EL (cell line): ENCODE measurements around the gene DNM3.

Source experiments
- DNase-seq: peaks from one replicate; pipeline ENCODE4 v3.0.0-alpha.2; 2016

The DNM3 gene

DNA sequence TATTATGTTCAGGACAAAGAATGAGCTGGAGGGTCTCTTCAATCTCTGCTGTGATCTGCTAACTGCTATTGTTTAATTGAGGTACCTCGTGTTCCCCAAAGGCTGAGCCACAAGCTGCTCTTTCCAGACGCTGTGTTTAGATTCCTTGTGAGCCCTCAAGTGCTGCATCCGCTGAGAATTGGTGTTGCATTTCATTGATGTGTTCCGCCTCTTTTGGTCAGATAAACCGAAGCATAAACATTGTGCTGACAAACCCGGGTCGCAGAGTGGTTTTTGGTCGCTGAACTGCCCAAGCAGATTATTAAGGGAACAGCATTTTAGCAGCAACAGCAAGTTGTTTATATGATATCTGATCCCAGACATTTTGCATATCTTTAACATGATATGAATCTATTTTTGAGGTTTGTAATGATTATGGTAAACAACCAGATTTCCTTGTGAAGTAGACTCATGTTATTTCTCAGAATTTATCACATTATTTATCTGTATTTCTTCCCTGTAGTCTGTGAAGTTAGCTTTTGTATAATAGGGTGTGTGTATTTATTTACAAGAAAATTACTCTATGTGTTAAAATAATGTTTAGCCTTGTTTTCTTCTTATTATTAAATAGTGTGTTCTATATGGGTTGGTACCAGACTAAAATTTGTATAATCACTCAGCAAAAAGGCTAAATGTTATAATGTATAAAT is 362.0 kb downstream of the DNM3 start:
- DNase-seq = peak; percentile 8

DNA sequence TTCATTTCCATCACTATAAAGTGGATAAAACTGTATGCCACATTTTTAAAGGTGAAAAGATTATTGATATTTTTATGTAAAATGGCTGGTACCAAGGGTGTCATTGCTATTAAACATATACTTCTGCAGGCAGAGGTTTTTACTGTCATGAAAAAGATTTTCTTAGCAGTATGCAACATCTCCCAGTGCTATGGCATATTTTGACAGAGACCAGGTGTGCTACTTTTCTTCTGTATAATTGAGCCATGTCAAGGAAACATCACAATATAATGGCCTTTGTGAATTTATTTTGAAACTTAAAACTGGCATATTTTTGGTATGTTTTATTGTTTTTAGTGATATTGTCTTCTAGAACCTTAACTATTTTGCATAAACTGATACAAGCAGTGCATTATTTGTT is 362.6 kb downstream of the DNM3 start:
- no peak for DNase-seq

DNA sequence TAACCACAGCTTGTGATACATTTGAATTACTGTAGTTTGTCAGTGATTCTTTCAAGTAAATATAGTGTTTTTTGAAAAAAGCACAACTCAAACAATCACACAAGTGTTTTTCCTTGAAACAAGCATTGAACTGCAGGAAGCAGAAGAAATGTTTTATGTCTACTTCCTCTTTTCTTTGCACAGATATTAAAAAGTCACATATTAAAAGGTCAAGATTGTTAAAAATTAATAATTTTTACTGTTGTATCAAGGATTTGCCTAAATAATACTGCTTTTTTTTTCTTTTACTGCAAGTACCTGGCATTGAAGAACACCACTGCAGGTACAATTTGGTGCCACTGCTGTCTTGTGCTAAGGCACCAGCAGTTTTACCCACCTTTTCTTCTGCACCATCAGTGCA is 365.0 kb downstream of the DNM3 start:
- DNase-seq = no peak

DNA sequence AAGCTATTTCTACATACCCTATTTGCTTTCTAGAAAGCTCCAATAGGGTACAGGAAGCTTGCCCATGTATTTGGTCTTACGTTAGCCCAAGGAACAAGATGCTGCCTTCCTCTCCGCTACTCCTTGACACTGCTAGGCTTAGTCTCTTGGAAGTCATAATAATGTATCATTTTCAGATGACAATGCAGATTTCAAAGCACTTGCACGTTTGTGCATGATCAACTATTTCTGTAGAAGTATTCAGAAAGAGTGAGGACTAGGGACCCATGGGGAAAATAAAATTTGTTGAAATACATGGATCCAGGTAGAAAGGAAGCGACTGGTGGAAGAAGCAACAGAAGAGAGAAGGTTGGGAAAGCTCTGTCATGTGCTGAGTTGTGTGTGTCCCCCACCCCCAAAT is 367.3 kb downstream of the DNM3 start:
- DNase-seq = no peak

DNA sequence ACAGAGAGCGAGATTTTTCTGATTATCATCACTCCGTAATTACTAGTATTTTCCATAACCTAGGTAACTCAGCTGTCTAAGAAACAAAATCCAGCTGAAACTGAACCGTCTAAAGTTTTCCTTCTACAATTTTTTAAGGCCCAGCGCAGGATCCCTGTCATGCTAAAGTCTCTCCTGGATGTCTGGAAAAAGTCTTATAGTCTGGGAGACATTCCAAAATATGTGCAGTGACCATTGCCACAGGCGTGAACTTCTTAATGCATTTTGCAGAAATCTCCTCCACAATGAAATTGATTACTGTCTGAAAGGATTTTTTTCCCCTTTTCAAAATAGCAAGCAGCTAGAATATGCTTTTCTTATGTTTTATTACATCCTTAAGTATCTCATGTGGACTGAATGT is 369.9 kb downstream of the DNM3 start:
- DNase-seq = no peak

DNA sequence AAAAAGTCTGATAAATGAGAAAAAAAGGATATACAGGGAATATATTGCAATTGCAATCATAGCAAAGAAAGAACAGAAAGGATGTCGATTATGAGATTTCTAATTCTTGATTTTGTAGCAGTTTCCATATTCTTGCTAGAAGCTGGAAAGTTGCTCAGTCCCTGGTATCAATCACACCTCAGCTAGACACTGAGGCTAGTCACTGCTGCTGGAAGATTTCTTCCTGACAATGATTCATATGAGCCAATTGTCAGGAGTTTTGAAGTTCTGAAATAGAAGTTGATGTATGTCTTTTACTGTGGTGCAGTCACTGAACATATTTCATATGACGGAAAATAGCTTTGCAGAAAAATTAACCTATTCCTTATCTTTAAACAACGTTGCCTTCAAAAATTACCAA is 370.8 kb downstream of the DNM3 start:
- no peak for DNase-seq

DNA sequence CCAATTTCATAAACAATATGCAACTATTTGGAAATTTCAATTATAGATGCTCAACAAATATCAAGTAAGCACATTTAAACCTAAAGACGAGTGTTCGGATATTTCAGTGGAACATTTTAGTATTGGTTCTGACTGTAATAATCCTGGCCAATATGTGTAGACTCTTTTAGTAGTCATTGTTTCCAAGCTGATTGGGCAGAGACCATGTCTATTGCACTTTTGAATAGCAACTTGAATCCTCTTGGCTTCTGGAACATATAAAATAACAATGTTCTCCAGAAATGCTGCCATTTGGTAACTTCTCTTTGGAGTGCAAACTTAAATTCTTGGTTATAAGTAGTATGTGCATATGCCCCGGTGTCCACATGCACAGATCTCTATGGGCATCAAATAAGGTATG is 373.7 kb downstream of the DNM3 start:
- no peak for DNase-seq

DNA sequence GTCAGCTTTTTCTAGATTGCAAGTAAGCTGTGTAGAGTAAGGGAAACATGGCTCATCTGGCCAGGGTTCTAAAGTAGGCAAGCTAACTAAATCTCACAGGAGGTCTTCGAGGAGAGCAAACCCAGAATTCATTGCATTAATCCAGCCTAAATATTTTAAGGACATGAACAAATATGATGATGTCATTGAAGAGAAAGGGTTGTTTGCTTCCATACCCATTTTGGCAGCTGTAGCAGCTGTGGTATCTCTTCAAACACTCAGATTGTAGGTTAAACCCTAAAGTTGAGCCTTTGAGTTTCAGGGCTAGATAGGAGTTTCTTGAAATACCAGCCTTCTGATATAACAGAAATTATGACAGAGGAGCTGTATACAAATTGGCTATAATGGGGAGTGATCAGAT is 378.7 kb downstream of the DNM3 start:
- DNase-seq = no peak

DNA sequence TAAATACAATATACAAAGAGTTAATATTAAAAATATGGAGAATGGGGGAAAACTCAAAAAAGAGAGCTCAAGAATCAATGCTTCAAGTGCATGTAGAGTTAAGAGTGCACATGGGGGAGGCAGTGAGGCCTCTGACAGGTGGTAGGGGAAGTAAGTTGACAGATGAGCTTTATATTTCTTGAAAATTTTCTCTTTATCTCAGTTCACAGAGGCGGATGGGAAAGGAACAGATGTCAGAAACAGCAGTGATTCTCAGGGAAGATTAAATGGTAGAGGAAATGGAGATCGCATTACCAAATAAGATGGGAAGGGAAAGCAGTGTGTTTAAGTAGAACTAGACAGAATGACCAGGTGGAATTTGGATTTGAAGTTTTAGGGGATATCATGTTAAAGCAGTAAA is 379.1 kb downstream of the DNM3 start:
- no peak for DNase-seq

DNA sequence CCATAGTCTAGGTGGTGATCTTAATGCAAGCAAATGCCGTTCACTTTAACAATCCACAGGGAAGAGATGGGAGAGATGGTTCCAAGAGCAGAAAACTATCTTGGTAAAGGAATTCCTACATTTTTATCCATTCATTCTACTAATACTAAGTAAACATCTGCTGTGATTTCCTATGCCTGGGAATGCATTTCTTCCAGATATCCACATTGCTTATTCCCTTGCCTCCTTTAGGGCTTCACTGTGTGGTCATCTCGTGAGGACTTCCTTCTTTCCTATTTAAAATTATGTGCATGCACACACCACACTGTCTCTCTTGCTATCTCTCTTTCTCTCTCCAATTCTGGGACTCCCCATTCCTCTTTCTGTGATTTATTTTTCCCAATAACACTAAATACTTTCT is 380.1 kb downstream of the DNM3 start:
- DNase-seq = no peak

DNA sequence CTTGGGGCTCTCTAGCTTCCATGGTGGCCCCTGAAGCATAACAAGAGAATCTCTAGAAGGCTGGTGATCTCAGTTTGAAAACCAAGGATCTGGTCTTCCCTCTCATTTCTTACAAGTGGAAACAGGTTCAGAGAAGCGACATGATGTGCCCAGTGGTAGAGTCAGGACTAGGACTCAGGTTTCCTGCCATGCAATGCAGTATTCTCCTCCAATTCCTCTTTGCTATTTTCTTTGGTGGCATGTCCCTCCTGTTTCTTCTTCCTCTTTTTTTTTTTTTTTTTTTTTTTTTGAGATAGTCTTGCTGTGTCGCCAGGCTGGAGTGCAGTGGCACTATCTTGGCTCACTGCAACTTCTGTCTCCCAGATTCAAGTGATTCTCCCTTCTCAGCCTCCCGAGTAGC is 383.6 kb downstream of the DNM3 start:
- DNase-seq = no peak

DNA sequence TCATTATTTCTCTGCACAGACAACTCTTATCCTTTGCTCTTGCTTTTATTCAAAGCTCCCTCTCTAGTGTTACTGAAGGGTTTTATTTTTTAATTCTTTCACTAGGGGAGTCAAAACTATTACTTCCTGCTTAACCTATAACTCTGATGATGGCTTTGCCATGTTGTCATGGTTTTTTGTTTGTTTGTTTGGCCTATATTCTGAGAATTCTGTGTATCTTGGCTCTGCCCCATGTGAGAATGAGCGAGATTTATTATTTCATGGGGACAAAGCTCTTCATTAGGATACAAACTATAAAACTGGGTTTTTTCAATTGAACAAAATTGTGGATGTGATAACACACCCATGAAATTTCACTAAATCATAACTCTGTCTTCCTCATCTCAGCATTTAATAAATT is 388.6 kb downstream of the DNM3 start:
- DNase-seq = no peak

DNA sequence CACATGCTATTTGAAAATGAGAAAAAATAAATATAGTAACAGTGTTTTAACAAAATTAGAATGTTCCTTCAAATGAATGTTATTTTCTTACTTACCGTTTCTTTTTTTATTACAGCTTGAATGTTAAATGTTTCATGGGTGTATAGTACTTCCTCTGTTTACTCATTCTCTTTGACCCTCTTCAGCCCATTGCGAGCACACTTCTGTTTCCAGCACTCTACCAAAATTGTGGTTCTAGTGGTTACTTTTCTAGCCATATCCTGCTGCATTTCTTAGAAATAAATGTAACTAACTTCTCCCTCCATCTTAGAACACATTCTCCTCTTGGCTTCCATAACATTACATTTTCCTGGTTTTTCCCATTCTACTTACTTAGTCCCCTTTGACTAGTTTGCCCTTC is 389.2 kb downstream of the DNM3 start:
- no peak for DNase-seq

DNA sequence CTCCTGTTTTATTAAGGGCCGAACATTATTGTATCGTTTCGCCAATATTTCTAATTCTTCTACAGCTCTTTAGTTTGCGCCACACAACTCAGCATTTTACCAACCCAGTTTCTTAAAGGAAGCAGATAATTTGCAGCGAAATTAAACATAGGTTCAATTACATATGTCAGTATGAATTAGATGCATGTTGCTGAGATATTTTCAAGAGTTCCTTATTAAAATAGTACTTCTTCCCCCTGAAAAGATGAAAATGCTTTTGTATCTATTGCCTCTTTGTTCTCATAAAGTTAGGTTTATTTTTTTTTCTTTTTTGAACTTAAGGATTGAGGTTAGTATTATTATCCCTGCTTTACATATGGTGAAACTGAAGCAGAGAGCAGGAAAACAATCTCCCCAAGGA is 395.7 kb downstream of the DNM3 start:
- DNase-seq = no peak

DNA sequence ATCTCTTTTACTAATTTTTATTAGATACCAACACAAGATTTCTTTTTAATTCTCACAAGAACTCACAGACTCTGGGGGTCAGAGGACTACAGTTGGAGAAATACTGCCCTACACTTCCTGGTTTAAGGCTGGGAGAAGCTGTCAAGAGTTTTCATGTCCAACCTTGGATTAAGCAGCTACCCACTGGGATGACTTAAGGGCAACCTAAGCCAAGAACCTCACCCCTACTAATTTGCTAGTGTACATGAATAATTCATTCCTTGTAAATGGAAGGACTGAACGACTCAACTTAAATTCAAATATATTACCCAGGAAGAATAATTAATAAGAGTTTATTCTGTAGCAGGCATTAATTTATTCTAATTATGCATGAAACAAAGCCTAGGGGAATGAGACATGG is 396.9 kb downstream of the DNM3 start:
- DNase-seq = no peak

DNA sequence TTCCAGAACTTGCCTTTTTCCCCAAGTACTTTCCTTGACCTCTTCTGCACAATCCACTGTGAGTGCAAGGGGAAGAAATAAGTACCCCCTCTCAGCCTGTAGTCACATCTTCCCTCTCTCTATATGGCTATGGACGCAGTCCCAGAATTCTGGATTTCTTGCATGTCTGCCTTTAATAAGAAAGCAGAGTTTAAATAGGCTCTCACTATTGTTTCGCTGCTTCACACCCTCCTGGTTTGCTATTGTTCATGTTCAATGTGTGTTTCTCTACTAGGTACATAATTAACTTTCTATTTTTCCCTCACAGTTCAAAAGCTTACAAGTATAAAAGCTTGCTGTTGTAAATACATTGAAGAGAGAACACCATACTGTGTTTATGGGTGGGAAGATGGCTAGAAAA is 397.7 kb downstream of the DNM3 start:
- DNase-seq = no peak

DNA sequence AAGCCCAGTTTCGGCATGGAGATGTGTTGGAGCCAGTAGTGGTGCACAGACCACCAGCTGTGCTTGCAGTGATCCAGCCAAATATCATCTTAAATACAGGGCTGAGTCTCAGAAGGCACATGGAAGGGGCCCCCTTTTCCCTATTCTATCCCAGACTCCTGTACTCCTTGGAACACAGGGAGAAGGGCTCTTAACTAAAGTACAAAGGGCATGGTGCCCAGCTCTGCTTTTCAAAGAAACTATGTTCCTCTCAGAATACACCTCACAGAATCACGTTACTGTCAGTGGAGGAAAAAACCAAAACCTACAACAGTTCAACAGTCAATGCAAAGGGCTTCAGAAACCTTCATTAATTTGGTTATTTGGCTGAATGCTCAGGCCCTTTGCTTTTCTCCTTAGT is 398.6 kb downstream of the DNM3 start:
- no peak for DNase-seq

DNA sequence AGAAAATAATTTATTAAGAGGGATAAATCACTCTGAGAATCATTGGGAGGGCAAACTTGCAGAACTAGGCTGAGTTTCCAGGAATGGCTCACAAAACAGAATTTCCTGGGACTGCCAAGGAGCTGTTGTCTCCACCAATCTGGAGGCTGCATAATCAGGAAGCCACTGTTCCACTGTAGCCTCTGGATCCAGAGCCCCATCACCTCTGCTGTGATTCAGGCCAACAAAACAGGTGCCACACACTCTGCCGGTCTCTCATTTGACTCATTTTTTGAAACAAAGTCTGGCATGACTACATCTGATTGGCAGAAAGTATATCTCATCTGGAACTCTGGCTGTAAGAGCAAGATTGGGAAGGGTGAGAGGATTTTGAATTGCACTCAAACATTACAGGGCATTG is 400.2 kb downstream of the DNM3 start:
- no peak for DNase-seq

DNA sequence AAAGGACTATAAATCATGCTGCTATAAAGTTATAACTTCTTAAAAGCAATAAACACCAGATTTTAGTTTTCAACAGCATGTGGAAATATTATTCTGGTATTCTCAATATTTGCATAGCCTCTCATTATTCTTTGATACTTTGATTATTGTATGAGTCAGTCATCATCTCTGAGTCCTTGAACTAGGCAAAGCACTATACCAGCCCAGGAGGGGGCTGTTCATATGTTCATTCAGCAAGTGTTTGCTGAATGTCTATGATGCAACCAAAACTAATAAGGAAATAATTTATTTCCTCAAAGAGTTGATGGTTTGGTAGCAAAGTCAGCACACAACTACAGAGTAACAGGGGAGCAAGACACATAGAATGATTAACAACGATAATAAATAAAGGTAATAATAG is 403.6 kb downstream of the DNM3 start:
- DNase-seq = no peak

DNA sequence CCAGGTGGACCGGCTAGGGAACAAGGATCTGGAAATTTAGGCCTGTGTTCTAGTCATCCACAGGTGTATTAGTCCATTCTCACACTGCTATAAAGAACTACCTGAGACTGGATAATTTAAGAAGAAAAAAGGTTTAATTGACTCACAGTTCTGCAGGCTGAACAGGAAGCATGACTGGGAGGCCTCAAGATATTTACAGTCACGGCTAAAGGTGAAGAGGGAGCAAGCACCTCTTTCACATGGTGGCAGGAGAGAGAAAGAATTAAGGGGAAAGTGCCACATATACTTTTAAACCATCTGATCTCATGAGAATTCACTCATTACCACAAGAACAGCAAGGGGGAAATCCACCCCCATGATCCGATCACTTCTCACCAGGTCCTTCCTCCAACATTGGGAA is 404.5 kb downstream of the DNM3 start:
- no peak for DNase-seq

DNA sequence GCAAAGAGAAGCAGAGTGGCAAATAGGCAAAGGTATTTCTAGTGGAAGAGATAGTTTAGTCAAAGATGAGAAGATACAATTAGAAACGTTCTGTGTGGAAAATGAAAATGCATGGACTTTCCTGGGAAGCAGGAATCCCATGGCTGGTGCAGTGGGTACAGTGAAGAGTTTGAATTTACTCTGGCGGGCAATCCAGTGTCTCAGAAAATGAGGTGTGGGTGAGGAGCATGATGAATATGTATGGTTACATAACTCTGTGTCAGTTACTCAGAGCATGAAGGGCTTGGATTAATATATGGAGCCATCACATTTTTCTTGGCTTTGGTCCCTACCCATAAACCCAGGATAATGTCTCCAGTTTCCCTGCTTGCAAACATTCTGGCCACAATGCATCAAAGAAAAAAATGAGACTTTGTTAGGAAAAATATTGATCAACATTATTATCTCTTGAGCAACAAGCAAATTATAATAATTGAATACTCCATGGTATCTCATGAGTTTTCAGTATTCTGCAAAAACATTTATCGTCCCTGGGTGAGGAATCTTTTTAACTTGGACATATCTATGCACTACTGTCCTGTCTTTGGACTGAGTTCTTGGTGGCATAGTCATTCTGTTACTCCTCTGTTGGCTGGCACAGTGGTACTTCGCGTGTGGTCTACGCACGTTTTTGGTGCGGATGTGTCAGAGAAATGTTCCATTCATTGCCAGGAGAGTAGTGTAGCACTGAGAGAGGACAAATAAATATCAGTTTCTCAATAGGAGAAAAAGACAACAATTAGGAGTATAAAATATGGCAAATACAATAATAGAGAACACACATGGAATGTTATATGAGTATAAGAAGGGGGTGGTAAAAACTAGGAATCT is 405.5 kb downstream of the DNM3 start:
- no peak for DNase-seq

DNA sequence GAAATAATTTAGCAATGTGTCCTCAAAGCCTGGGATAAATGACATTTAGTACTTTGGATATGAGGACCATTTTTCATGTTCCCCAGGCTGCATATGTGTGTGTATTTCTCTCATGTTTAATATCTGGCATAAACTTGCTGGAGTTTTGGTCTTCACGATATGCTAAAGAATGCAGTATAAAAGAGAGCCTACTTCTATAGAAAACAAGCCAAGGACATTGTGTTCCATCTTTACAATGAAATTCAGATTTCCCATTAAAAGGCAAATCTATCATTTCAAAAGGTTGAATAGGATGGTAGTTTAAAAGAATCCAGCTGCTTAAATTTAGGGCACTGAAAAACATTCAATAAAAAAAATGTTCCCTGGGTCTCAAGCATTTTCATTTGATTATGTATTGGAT is 410.2 kb downstream of the DNM3 start:
- no peak for DNase-seq

DNA sequence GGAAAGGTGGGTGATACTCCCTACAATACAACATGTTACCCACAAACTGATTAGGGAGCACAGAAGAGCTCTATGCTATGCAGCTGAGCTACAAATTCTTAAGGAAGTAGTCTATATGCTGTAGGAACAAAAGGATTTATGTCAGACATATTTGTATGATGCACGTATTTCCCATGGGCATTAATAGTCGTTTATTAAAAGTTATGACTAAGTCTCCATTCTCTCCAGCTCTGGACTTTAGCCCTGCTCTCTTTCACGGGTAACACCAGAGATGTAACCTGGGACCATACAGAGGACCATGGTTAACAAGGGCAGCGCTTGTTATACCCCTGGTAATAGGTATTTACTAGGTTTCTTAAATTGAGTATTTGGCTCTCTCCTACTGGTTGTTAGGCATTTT is 411.0 kb downstream of the DNM3 start:
- no peak for DNase-seq

DNA sequence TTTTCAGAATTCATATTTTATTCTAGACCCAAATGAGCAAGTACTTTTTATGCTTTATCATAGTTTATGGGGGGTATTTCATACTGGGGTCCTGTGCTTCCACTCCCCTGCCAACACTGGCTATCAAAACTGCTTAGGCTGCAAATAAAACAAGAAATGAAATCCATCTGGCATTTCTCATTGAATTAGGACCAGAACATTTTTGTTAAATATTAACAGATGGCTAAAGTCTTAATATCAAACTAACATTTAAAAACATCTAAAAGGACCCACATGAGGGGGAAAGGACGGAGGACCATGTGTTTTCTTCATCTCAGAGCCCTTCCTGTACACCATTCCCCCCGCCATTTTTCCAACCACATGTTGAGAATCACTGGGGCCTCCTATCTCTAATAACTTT is 411.7 kb downstream of the DNM3 start:
- no peak for DNase-seq
